Measurements from ENCODE around the gene ATP11C. TPM values are rescaled to one million over a fixed set of nuclear protein-coding genes. Genes with fewer than 3 reads are reported as not detected.
A peak's percentile ranks its signal among the peaks of the same experiment; 100 is the strongest.

The ATP11C gene
- total and polyA plus RNA-seq, 2 experiments from 2014 or later = 44.0 to 90.7 TPM

- no peaks in the 10 kb centered on the region for H3K4me1 Mint-ChIP-seq
- no peak overlapping the region for H3K27ac Mint-ChIP-seq
- no peaks in the 10 kb centered on the region for H3K36me3 ChIP-seq (ENCODE audit: insufficient read depth)
- no peak overlapping the region for H3K4me3 Mint-ChIP-seq
- H3K36me3 Mint-ChIP-seq (ENCODE audit: low read depth) = no peaks in the 10 kb centered on the region
- no peaks in the 10 kb centered on the region for H4K20me1 ChIP-seq (replicated peaks; ENCODE audit: insufficient read depth)
- H3F3A ChIP-seq (replicated peaks; ENCODE audit: low read depth) = no peaks in the 10 kb centered on the region
- TF ChIP-seq NANOG (IDR thresholded peaks at IDR 0.05; ENCODE audit: borderline replicate concordance) (no peak), ZNF331 (CRISPR knock-in tag; IDR thresholded peaks at IDR 0.05; ENCODE audit: low read depth) (no peak)
- no peaks in the 10 kb centered on the region for H3K9me3 Mint-ChIP-seq
- no peak for DNase-seq (ENCODE audit: low spot score)
- no peaks in the 10 kb centered on the region for H3K27me3 ChIP-seq (ENCODE audit: insufficient read depth)
- no peaks in the 10 kb centered on the region for H3K4me1 ChIP-seq (ENCODE audit: insufficient read depth)
- H3K79me2 ChIP-seq (replicated peaks; ENCODE audit: insufficient read depth) = no peaks in the 10 kb centered on the region
- ATAC-seq = no peak
- H3K27ac ChIP-seq (ENCODE audit: low read depth) = no peak overlapping the region
- H3K4me3 ChIP-seq = no peak overlapping the region
- no peaks in the 10 kb centered on the region for H3K9me2 ChIP-seq (ENCODE audit: insufficient read depth)
- no peak overlapping the region for H3K4me2 ChIP-seq
- H2AFZ ChIP-seq = no peak overlapping the region
- H3K27me3 Mint-ChIP-seq (ENCODE audit: insufficient read depth, low read depth, poor library complexity) = no peaks in the 10 kb centered on the region
These were observed 230.2 kb downstream of the ATP11C start for GRCh38 chrX:139702658-139703057.

- Histone ChIP-seq H3K36me3 (ENCODE audit: insufficient read depth) (no peaks in the 10 kb centered on the region), H3K4me1 (ENCODE audit: insufficient read depth) (peaks cover 4% of the 10 kb centered on the region; the same call in 1 of the 2 replicates), H4K20me1 (replicated peaks; ENCODE audit: insufficient read depth) (no peaks in the 10 kb centered on the region), H3K9me2 (ENCODE audit: insufficient read depth) (no peaks in the 10 kb centered on the region), H3K27ac (ENCODE audit: low read depth) (no peak overlapping the region), H2AFZ (peak overlapping the region; percentile 66; the same call in 1 of the 2 replicates), H3K4me2 (no peak overlapping the region; the same call in 1 of the 2 replicates), H3K27me3 (ENCODE audit: insufficient read depth) (peaks cover 27% of the 10 kb centered on the region), H3K4me3 (peak overlapping the region; percentile 55), H3K79me2 (replicated peaks; ENCODE audit: insufficient read depth) (no peaks in the 10 kb centered on the region), H3F3A (replicated peaks; ENCODE audit: low read depth) (no peaks in the 10 kb centered on the region)
- no peak for TF ChIP-seq JUNB (IDR thresholded peaks at IDR 0.05; ENCODE audit: unreplicated experiment)
- peaks cover 6% of the 10 kb centered on the region for H3K27me3 Mint-ChIP-seq (ENCODE audit: insufficient read depth, low read depth, poor library complexity)
- H3K27ac Mint-ChIP-seq = no peak overlapping the region
- no peak for DNase-seq (ENCODE audit: low spot score)
- peaks cover 11% of the 10 kb centered on the region; the same call in 2 of the 3 replicates for H3K4me1 Mint-ChIP-seq
- H3K4me3 Mint-ChIP-seq = peak overlapping the region; percentile 58
- no peaks in the 10 kb centered on the region for H3K36me3 Mint-ChIP-seq (ENCODE audit: low read depth)
- H3K9me3 Mint-ChIP-seq = no peaks in the 10 kb centered on the region
- ATAC-seq = peak; percentile 52
These were observed 239.9 kb downstream of the ATP11C start for GRCh38 chrX:139692908-139693307.

GRCh38 chrX:139692506-139692849 is 240.4 kb downstream of the ATP11C start:
- H3K36me3 Mint-ChIP-seq (ENCODE audit: low read depth) = no peaks in the 10 kb centered on the region
- peaks cover 6% of the 10 kb centered on the region for H3K27me3 Mint-ChIP-seq (ENCODE audit: insufficient read depth, low read depth, poor library complexity)
- Histone ChIP-seq H3K79me2 (replicated peaks; ENCODE audit: insufficient read depth) (no peaks in the 10 kb centered on the region), H3K4me2 (peak overlapping the region; percentile 81), H3K9me2 (ENCODE audit: insufficient read depth) (no peaks in the 10 kb centered on the region), H2AFZ (peak overlapping the region; percentile 66; the same call in 1 of the 2 replicates), H3K4me3 (peak overlapping the region; percentile 55), H3K4me1 (ENCODE audit: insufficient read depth) (peaks cover 4% of the 10 kb centered on the region; the same call in 1 of the 2 replicates), H3F3A (replicated peaks; ENCODE audit: low read depth) (no peaks in the 10 kb centered on the region), H4K20me1 (replicated peaks; ENCODE audit: insufficient read depth) (no peaks in the 10 kb centered on the region), H3K27me3 (ENCODE audit: insufficient read depth) (peaks cover 27% of the 10 kb centered on the region), H3K36me3 (ENCODE audit: insufficient read depth) (no peaks in the 10 kb centered on the region), H3K27ac (ENCODE audit: low read depth) (no peak overlapping the region)
- peak; percentile 36 for DNase-seq (ENCODE audit: low spot score)
- peak overlapping the region; percentile 58 for H3K4me3 Mint-ChIP-seq
- ATAC-seq = peak; percentile 78
- H3K9me3 Mint-ChIP-seq = no peaks in the 10 kb centered on the region
- H3K27ac Mint-ChIP-seq = no peak overlapping the region
- peaks cover 11% of the 10 kb centered on the region; the same call in 2 of the 3 replicates for H3K4me1 Mint-ChIP-seq
- TF ChIP-seq ZNF114 (CRISPR knock-in tag; IDR thresholded peaks at IDR 0.05) (no peak), POLR2AphosphoS5 (IDR thresholded peaks at IDR 0.05; ENCODE audit: low read depth) (no peak), CREB1 (CRISPR knock-in tag; IDR thresholded peaks at IDR 0.05; ENCODE audit: low read depth) (no peak), ZNF462 (CRISPR knock-in tag; IDR thresholded peaks at IDR 0.05) (no peak), JUNB (IDR thresholded peaks at IDR 0.05; ENCODE audit: unreplicated experiment) (no peak), ETS1 (IDR thresholded peaks at IDR 0.05) (no peak), NANOG (IDR thresholded peaks at IDR 0.05; ENCODE audit: borderline replicate concordance) (no peak), ZNF331 (CRISPR knock-in tag; IDR thresholded peaks at IDR 0.05; ENCODE audit: low read depth) (no peak)

Measured in GM23338 (cell line).